GM10847 (cell line): Measurements from ENCODE around the gene SCPEP1.

Experiments used
- POLR2A ChIP-seq: IDR thresholded peaks from 2 replicates; pipeline ENCODE4 v1.6.1; 2011; ENCODE audit not compliant: insufficient read length; ENCODE audit errors: extremely low read depth

The SCPEP1 gene

DNA sequence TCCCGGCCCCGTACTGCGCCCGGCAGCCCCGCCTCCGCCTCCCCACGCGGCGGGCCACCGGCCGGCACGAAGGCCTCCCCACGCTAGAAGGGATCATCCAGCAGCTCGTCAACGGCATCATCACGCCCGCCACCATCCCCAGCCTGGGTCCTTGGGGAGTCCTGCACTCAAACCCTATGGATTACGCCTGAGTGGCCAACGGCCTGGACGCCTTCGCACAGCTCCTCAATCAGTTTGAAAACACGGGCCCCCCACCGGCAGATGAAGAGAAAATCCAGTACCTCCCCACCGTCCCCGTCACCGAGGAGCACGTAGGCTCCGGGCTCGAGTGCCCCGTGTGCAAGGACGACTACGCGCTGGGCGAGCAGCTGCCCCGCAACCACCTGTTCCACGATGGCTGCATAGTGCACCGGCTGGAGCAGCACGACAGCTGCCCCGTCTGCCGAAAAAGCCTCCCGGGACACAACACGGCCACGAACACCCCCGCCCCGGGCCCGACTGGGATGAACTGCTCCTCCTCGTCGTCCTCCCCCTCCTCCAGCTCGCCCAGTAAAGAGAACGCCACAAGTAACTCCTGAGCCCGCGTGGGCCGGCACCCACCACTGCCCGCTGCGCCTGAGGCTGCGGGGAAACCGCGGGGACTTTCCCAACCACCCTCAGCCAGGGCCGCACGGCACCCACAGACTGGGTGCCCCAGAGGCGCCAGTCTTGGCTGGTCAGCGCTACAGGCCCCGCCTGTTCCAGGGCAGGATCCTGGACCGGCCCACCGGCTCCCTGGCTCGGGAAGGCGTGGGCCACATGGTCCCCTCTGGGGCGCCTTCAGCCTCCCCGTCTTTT, 68.2 kb downstream of the SCPEP1 start:
- no peak for TF ChIP-seq POLR2A

DNA sequence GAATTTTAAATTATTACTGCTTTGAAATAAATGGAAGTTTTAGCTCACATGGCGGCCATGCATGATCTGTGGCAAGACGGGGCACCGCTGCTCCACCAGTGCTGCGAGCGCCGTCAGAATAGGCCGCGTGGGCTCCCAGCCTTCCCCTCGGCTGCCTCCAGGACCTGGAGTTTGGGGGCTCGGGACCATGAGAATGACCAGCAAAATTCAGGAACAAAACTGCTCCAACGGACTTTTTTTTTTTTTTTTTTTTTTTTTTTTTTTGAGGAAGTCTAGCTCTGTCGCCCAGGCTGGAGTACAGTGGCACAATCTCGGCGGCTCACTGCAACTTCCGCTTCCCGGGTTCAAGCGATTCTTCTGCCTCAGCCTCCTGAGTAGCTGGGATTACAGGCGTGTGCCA, 68.8 kb downstream of the SCPEP1 start:
- no peak for TF ChIP-seq POLR2A

DNA sequence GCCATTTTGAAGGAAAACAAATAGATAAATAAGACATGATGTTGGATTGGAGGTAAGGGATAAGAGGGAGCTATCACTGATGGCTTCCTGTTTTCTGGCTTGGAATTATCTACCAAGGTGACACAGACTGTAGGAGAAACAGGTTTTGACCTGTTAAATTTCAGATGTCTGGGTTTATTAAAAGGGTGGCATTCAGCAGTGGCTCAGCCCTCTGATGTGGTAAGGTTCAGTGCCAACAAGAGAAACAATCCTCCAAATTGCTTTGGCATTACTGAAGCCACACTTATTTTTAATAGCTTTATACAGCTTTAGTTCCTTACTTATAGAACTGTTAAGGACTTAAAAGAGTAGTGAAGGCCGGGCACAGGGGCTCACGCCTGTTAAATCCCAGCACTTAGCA, 70.2 kb downstream of the SCPEP1 start:
- no peak for TF ChIP-seq POLR2A

DNA sequence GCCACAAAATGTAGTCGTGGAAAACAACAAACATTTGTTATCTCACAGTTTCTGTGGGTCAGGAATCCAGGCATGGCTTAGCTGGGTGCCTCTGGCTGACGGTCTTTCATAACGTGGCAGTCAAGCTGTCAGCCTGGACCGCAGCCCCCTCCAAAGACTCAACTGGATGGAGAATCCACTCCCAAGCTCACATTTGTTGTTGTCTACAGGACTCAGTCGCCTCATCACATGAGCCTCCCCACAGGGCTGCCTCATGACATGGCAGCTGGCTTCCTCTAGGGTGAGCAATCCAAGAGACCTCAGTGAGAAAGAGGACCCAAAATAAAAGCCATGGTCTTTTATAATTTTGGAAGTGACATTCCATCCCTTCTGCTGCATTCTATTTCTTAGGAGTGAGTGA, 72.4 kb downstream of the SCPEP1 start:
- no peak for TF ChIP-seq POLR2A

DNA sequence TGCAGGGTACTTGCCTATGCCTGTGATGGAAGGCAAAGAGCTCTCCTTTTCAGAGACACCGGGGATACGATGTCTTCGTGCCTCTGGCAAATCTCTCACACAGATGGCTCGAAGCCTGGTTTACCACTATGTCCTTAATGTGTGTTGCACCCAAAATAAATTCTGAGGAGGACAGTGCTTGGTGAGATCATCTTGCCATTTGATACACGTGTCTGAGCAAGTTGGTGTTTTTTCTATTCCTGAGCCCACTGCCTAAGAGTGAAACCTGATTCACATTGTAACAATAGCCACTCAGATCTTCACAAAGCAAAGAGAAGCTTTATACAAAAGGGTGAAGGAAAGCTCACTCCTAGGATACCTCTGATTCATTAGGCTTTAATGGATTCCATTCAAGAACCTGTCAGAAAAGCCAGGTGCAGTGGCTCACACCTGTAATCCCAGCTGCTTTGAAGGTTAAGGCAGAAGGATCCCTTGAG, 74.0 kb downstream of the SCPEP1 start:
- no peak for TF ChIP-seq POLR2A
